Stimulated activated CD4-positive, alpha-beta T cell treated with anti-CD3 and anti-CD28 coated beads, Interleukin-2, amount 100 ng/mL, for 48 hours (primary cell): ENCODE data around the gene ST6GALNAC6.
"Not testable (repeated sequence)": the region's sequence is repeated elsewhere in the genome, so short reads cannot be mapped to it uniquely, and the experiment has no call there.

Experiments used
- DNase-seq, 2 donors: peaks; one replicate each; pipeline ENCODE4 v3.0.0-alpha.2; 2020

Gene ST6GALNAC6

DNA sequence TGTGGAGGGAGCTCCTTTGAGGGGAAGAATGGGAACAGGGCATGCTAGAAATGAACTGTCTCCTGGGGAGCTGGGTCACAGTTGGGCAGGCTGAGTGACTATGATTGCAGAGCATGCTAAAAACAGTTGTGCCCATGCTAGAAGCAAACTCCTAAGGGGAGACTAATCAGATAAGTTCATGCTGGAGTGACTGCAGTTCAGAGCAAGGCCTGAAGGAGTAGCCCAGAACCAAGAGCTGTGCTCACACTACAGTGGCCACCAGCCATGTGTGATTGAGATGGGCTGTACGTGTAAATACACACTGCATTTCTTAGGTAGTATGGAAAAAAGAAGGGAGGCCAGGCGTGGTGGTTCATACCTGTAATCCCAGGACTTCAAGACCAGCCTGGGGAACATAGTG lies 11.6 kb downstream of the ST6GALNAC6 start:
- no peak for DNase-seq

DNA sequence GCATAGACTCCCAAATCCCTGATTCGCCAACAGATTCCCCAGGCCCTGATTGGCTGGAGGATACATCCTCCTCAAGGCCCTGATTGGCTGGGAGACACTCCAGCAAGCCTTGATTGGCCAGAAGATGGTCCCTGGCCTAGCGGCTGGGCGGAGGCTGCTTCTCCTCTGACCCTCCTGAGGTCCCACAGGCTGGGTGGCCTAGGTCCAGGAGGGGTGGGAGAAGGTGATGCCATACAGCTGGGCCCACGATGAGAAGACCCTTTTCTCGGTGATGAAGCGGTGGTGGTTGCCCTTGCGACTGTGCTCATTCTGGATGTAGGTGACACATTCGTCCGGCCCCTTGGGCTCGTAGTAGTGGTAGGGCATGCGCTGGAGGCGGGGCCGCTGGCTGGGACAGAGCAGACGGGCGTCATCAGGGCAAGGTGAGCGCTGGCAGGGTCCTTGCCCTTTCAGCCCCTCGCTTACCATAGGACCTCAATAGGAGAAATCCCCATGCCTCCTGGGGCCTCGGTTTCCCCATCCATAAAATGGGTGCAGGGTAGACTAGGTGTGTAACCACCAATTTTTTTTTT lies 12.9 kb downstream of the ST6GALNAC6 start:
- no peak for DNase-seq

DNA sequence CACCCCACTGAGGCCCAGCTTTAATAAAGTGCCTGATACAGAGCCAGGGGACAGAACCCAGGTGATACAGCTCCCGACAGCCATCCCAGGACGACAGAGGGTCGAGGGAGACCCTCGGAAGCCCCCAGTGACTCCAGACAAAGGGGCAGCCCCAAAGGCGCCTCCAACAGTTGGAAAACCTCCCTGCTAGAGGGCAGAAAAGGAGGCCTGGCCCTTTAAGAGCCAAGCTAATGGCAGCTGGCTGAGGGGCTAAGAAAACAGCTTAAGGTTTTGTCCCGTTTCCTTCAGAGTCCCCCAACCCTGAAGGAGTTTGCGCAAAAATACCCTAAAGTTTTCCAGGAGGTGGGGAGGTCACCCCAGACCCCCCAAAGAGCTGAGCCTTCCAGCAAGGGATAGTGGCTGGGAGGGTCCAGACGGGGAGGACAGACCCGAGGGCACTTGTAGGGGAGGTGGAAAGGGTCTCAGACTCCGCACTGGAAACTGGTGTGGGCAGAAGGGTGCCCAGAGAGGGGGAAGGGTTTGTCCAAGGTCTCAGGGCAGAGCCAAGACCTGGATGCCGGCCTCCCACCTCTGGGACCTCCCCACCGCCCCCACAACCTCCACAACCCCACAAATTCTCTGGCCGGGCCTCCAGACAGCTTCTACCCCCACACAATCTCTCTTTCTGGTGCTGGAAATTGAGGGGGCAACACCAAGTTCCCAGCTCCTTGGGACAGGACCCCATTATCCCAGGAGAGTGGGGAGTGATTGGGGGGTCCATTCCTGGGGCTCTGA lies 13.7 kb downstream of the ST6GALNAC6 start:
- no peak for DNase-seq

DNA sequence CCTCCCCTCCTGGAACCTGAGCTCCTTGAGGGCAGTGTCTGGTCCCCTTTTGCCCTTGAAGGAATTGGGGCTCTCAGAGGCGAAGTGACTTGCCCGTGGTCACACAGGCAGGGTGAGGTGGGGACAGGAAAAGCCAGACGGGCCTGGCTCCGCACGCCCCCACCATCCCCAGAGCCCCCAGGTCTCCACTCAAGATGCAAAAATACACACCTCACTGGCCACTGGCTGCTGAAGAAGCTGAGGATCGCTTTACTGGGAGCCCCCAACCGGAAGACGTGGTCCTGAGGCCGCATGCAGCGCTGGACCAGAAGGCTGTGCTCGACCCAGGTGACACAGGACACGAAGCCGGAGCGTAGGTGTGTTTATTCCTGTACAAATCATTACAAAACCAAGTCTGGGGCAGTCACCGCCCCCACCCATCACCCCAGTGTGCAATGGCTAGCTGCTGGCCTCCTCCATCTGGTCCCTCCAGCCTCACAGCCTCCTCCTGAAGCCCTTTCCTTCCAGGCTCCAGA lies 14.4 kb downstream of the ST6GALNAC6 start:
- DNase-seq: no peak

DNA sequence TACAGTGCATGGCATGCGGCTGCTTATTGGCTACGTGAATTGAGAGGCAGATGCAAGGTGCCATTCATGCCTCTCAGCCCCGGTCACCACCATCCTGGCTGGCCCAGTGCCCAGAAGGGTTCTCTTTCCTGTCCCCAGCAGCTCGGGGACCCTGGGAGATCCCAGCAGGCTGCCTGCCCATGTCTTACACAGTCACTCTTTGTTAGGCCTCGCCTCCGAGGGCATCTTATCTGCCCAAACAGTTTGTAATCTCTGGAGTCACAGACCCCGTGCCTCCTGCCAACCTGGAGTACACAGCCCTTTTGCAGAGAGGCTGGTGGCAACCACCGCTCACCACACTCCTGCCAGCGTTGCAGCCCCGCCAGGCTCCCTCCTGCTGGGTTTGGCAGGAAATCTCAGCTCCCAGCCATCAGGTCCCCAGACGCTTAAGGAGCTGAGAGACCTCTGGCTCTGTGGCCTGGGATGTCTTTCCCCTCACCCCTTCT lies 14.9 kb downstream of the ST6GALNAC6 start:
- DNase-seq: no peak

DNA sequence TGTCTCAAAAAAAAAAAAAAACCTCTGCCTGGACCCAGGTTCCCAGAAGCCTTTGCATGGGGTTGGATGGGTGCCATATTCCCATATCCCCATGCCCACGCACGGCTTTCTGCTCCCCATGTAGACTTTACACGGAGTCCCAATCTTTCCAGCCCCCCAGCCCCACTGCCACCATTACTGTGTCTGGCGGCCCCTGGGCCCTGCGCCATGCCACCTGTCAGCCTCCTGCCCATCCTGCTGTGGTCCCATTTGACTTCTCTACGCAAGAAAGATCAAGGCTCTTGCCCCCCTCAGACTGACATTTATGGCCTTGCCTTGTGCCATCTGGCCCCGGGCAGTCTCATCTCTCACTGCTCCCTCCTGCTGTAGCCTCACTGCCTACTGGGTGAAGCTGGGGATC lies 15.4 kb downstream of the ST6GALNAC6 start:
- no peak for DNase-seq

DNA sequence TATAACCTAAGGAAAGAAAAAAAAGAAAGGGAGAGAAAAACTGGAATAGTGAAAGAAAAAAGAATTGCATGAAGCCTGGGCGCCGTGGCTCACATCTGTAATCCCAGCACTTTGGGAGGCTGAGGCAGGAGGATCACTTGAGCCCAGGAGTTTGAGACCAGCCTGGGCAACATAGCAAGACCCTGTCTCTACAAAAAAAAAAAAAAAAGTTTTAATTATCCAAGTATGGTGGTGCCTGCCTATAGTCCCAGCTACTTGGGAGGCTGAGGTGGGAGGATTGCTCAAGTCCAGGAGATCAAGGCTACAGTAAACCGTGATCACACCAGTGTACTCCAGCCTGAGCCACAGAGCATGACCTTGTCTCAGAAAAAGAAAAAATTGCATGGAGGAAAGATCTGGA lies 17.7 kb downstream of the ST6GALNAC6 start:
- DNase-seq: not testable (repeated sequence)

DNA sequence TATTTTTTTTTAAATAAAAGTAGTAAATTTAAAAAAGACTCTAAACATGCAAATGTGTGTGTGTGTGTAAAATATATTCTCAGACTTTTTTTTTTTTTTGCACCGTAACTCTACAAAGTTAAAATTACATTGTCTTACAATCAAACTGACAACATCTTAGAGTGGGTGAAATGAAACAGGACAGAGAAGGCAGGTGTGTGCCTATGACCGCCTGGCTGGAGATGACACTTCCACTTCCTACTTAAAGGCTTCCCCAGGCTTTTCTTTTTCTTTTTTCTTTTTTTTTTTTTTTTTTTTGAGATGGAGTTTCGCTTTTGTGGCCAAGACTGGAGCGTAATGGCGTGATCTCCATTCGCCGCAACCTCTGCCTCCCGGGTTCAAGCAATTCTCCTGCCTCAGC lies 19.3 kb downstream of the ST6GALNAC6 start:
- no peak for DNase-seq

DNA sequence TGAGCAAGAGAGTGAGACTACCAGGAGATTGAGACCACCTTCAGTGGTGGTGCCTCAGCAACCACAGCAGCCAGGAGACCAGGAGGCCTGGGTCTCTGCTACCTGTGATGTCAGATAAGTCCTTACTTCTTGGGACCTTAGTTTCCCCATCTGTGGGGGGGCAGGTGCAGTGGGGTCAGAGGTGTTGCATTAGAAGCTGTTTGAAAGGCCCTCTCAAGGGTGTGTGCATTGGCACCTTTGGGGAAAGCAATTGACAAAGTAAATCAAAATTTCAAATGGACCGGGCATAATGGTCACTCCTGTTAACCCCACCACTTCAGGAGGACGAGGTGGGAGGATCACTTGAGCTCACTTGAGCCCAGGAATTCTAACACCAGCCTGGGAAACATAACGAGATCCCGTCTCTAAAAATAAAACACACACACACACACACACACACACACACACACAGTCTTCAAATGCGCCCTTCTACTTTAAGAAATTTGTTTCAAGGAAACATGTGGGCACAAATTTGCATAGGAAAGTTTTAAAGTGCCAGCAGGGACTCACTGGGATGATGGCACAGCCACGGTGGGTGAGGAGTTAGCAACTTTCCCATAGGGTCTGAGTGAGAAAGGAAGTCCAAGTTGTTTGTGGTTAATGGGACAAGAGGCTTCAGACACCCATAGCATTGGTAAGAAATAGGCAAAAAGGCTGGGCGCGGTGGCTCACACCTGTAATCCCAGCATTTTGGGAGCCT lies 20.6 kb downstream of the ST6GALNAC6 start:
- DNase-seq: no peak

DNA sequence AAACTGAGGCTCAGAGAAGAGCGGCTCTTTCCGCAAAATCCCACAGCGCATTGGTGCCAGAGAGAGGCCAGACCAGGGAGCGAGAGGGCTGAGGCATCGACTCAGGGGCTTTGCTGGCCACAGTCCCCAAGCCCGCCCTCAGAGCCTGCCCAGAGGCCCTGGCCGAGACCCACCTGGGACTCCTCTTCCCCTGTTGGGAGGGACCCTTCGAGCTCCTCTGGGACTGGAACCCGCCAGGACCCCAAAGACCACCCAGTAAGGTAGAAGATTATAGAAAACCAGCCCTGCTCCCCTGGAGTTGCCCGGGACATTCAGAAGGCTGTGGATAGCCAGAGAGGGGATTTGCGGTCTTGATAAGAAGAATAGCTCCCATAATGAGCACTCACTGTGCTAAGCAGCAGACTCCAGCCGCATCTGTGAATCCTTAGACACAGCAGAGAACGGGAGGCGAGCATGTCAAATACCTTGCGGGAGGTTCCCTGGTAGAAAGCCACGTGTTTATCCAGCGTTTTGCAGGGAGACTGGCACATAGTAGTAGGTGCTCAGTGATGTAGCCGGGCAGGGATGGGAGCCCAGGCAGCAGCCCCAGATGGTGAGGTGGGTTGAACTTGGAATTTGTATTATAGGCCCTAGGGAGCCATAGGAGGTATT lies 21.3 kb downstream of the ST6GALNAC6 start:
- no peak for DNase-seq

DNA sequence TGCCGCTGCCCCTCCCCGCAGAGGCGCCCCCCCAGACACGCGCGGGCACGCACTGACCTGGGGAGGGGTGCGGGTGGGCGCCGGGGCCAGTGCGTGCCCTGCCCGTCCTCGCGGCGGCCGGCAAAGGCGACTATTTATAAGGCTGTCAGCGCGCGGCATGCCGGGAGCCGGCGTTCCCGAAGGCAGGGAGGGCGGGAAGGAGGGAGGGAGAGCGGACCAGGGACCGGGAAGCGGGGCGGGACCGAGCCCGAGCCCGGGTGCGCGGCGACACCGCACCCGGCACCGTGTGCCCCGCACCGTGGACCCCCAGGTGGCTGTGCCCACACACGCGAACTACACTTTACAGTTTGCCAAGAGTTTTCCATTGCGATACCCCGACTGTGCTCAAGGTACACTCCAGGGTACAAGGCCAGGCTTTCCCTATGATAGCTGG lies 21.8 kb downstream of the ST6GALNAC6 start, which contains the start of gene AK1:
TSS of gene AK1 (minus strand) at position 110 of the 433 bp plus-strand sequence. CDS start 3,058 bp downstream, outside the sequence.
- no peak for DNase-seq

DNA sequence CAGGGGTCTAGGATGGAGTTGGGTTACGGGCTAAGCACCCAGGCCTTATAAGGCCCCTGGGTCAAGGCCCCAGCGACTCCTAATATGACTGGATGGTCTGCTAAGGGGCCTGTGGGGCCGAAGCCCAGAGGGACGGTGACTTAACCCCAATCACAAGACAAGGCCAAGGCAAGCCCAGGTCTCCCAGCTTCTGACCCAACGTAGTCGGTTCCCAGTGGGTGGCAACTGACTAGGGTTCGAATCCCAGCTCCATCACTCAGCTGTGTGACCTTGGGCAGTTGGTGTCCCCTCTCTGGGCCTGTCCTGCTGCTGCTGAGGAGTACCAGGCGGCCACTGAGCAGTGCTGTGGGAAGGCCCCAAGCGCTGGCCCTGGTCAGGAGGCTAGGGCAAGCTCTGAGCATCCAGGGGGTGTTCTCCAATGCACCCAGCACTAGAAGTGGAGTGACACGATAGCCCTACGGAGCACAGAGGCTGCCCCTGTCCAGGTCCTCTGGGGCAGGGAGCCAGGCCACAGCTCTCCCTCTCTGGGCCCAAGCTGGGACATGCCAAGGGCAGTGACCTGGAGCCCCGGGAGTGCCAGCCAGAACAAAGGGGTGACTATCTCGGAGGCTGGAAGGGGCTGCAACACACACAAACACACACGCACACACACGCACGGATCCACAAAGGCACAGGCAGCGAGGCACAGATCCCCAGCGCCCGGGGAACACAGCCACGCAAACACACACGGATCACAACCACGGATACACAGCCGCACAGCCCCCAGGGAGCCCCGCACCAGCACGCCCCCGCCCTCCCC lies 22.4 kb downstream of the ST6GALNAC6 start:
- DNase-seq: no peak

DNA sequence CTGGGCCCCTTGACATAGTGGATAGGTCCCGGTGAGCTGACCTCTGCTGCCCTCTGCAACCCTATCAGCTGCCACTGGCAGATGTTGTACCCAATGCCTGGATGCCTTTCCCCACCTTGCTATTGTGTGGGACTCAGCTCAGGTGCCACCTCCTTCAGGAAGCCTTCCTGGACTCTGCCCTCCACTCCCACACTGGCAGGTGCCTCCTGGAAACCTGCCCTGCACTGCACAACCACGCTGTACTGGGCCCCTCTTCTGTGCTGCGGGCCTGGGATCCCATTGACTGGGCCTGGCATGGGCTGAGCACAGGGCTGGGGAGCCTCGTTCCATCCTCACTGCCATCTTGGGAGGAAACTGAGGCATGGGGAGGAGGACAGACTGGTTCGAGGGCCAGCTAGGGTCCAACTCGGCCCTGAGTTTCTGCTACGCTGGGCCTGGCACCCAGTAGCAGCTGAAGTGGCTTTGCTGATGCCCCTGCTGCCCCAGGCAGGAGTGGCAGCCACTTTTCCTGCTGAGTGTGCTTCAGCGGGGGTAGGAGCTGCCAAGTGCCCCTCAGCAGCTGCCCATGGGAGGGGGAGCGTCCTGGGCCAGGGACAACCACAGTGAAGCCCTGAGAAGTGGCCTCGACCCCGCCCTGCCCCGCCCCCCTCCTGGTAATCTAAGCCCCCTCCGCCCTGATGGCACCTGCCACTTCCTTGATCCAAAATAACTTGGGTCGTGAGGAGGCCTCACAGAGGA lies 23.2 kb downstream of the ST6GALNAC6 start:
- no peak for DNase-seq

DNA sequence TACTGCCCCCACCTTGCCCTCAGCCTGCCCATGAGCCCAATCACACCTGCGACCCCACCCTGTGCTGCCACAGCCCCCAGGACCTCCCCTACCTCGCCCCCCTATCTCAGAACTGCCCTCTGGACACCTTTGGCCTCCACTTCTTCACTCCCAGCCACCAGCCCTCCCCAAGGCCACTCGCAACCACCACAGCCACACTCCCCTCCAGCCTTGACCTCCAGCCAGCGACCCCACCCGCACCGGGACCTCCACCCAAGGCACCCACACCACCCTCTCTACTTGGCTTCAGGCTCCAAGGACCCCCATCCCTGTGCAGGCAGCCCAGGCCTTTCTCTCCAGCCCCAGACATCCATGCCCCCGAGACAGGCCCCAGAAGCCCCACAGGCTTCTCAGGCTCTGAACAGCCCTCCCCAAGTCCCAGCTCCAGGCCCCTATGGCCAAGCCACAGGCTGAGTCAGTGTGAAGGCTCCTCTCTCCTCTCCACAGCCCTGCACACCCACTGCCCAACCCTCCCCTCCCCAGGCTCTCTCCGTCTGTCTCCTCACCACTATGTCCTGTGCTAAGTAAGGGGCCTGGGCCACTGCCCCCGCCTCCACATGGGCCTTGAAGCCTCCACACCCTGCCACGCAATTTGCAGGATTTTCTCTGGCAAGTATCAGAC lies 24.0 kb downstream of the ST6GALNAC6 start:
- DNase-seq: no peak

DNA sequence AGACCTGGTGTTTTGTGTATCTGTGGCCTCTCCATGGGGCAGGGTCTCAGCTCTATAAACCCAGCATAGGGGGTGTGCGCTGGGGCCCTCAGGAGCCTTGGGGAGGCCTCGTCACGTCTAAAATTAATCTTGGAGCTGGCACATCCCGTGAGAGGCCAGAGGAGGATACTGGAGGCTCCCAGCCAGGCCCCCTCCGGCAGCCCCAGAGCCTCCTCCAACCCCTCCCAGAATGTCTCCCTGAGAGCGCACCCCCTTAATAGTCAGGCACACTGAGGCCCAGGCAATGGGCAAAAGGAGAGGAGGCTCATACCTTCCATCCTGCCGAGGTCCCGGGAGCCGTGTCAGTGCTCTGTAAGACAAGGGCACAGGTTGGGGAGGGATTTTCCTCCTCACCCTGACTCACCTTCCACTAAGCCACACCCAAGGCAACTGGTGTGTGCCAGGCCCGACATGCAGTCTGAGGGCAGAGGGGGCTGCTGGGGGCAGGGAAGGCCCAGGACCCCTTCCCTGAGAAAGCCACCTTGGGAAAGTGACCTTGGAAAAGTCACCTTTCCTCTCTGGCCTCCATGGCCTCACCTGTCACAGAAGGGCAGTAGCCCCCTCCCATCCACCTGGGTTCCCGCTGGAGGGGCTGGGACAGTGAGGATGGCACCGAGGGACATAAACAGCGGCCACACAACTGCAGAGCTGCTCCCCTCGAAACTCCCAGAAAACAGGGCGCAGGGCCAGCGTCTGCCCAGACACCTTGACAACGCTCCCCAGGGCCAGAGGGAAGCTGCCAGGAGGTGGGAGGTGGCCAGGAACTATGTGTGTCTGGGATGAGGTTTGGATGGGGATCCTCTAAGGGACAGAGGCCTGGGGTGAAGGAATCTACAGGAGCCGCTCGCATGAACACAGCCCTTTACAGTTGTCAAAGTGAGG lies 24.8 kb downstream of the ST6GALNAC6 start:
- DNase-seq: no peak

DNA sequence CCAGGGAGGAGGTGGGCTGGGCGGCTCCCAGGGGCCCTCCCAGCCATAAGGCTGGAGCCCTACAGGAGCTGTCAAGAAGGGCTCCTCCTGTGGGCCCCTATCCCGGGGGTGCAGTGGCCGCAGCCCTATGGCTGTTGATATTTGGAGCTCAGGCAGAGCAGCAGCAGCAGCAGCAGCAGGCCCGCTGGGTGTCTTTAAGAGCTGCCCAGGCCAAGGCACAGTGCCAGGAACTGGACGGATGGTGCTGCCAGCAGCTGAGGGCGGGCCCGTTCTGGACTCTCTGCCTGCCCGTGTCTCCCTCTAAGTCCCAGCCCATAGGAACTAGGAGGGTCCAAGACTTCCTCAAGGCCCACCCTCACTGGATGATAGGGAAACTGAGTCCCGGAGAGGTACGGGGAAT lies 25.5 kb downstream of the ST6GALNAC6 start:
- no peak for DNase-seq

DNA sequence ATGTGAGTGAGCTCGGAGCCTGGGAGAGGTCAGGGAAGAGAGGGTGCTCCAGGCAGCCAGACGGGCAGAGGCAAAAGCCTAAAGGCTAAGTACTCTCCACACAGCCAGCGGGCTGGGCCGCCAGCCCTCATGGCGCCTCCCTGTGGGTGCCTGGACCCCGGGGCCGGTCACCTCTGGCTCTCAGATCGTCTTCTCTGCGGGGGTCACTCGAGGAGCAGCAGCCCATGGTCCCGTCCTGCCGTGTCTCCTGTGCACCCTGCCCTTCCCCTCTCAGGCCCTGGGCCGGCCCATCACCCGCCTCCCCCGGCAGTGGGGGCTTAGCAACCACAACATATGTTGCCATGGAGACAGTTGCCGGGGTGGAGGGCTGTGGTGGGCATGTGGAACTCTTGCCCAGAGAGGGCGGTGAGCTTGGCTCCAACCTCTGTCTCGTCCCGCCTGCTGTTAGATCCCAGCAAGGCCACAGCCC lies 26.1 kb downstream of the ST6GALNAC6 start:
- no peak for DNase-seq

DNA sequence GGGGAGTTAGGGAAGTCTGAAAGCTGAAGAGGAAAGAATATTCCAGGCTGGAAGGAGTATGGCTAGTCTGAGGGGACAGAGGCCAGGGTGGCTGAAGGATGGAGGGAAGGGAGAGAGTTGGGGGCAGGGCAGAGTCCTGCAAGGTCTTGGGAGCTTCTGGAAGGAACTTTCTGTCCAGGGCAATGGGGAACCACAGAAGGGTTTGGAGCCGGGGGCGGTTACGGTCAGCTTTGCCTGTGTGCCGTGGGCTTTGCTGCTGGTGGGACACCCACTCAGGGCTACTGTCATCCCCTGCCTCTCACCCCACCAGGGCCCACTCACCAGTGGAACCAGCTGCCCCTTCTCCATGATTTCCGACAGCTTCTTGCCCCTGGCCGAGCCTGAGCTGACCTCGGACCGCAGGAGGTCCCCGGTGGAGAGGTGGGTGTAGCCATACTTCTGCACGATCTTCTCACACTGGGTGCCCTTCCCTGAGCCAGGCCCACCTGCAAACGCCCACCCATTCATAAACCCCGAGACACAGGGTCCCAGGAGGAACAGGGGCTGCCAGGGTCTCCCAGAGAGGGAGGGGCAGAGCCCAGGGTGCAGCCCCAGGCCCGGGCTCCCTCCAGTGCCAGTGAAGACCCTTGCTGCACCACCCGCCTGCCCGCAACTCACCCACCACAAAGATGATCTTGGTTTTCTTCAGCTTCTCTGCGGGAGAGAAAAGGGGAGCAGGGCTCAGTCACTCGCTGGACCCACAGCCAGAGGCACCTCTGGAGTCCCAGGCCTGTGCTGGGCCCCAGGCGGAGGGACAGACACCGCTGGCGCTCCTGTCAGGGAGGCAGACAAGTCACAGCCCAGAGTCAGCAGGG lies 26.8 kb downstream of the ST6GALNAC6 start:
- DNase-seq: no peak

DNA sequence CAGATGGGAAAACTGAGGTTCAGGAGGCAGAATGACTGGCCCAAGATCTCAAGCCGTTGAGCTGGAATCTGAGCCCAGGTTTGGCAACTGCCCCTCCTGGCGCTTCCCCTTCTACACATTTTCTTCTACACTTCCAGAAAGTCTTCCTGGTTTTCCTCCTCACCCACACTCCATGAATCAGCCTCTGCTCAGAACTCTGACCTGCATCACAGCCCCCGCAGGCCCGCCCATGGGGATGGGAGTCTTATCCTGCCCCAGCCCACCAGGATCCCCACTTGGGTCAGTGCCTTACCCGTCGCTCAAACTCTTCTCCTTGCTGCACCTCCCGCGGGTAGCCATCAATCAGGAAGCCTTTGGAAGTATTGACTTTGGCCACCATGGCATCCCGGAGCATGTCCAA lies 27.9 kb downstream of the ST6GALNAC6 start:
- no peak for DNase-seq
